ENCODE data around the gene KRT35.

DNA sequence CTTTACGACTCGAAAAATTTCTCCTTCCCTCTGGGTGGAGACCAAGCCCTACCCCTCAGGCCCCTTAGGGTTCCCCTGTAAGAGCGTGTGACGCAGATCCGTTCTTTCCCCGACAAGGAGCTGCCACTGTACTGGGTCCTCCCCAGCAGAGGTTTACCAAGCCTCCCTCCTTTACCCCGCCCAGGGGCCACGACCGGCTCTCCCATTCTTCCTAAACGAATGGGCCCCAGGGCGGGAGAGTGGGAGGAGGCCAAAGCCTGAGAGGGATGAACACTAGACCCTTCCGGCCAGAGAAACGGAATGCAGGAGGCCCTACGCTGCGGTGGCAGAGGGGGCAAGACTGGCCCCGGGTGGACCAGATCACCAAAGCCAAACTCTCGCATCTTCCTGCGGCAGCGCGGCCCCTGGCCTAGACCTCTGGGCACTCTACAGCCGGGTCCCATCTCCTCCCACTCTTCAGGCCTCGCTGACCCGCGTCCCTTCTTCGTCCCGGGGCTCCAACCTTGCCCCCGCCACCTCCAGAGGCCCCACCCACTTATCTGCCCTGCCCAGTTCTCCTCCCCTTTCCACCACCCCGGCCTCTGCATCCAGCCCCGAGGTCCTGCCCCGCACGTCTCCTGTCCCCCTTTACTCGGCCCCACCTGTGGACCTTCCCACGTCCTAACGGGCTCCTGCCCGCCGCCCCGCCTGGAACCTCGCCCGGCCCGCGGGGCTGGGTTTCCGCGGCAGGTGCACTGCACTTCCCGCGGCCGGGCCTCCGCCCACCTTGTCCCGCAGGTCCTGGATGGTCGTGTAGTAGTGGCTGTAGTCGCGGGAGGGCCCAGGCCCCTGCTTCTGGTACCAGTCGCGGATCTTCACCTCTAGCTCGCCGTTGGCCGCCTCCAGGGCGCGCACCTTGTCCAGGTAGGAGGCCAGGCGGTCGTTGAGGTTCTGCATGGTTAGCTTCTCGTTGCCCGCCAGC is 46.4 kb upstream of the KRT35 start:
- TF ChIP-seq YY1 (IDR thresholded peaks at IDR 0.05), result no peak
- TF ChIP-seq CTCF (IDR thresholded peaks at IDR 0.05; ENCODE audit: low read depth, low read length, missing input control), result no peak
- no peak for TF ChIP-seq MAX (IDR thresholded peaks at IDR 0.05)
- no peak for TF ChIP-seq TAF1 (conservative IDR thresholded peaks at IDR 0.05)
- TF ChIP-seq FOXA1 (IDR thresholded peaks at IDR 0.05), result no peak
- no peak for TF ChIP-seq GABPA (IDR thresholded peaks at IDR 0.05 in 1 of 2, conservative IDR thresholded peaks at IDR 0.05 in 1 of 2)
- TF ChIP-seq ZBTB33 (IDR thresholded peaks at IDR 0.05), result no peak
